IPS-15b (cell line): ENCODE measurements around the gene SPIB.

ENCODE experiments used
- H3K27me3 ChIP-seq: one replicate; pipeline ENCODE4 v1.6.1; 2013; ENCODE audit warnings: low read length; ENCODE audit not compliant: control insufficient read depth, insufficient read depth
- H3K36me3 ChIP-seq: one replicate; pipeline ENCODE4 v1.6.1; 2013; ENCODE audit warnings: low read length; ENCODE audit not compliant: control insufficient read depth, insufficient read depth
- H3K4me1 ChIP-seq: one replicate; pipeline ENCODE4 v1.6.1; 2013; ENCODE audit warnings: mild to moderate bottlenecking, low read length; ENCODE audit not compliant: control insufficient read depth, insufficient read depth
- H3K4me3 ChIP-seq: one replicate; pipeline ENCODE4 v1.5.1; 2013; ENCODE audit warnings: low read depth, low read length
- H3K9ac ChIP-seq: one replicate; pipeline ENCODE4 v1.6.1; 2013; ENCODE audit warnings: low read depth, mild to moderate bottlenecking, low read length
- H3K9me3 ChIP-seq: one replicate; pipeline ENCODE4 v1.6.1; 2013; ENCODE audit warnings: mild to moderate bottlenecking, low read length; ENCODE audit not compliant: control insufficient read depth, insufficient read depth

The SPIB gene

GRCh38 chr19:50394017-50394416, 24.7 kb upstream of the SPIB start:
- no peak overlapping the region for H3K9ac ChIP-seq
- H3K9me3 ChIP-seq = no peaks in the 10 kb centered on the region
- H3K27me3 ChIP-seq = no peaks in the 10 kb centered on the region
- H3K36me3 ChIP-seq = peaks cover 14% of the 10 kb centered on the region
- no peaks in the 10 kb centered on the region for H3K4me1 ChIP-seq
- no peak overlapping the region for H3K4me3 ChIP-seq

GRCh38 chr19:50398675-50399367, 19.9 kb upstream of the SPIB start:
- H3K4me3 ChIP-seq = no peak overlapping the region
- H3K9ac ChIP-seq = no peak overlapping the region
- no peaks in the 10 kb centered on the region for H3K4me1 ChIP-seq
- H3K36me3 ChIP-seq = peaks cover 33% of the 10 kb centered on the region
- H3K9me3 ChIP-seq = no peaks in the 10 kb centered on the region
- no peaks in the 10 kb centered on the region for H3K27me3 ChIP-seq

- Histone ChIP-seq H3K36me3 (peaks cover 33% of the 10 kb centered on the region), H3K4me3 (no peak overlapping the region), H3K27me3 (no peaks in the 10 kb centered on the region), H3K4me1 (no peaks in the 10 kb centered on the region), H3K9me3 (no peaks in the 10 kb centered on the region), H3K9ac (no peak overlapping the region)
Observed at GRCh38 chr19:50399368-50399745, 19.4 kb upstream of the SPIB start.

- no peaks in the 10 kb centered on the region for H3K4me1 ChIP-seq
- H3K4me3 ChIP-seq = no peak overlapping the region
- peaks cover 51% of the 10 kb centered on the region for H3K36me3 ChIP-seq
- H3K9me3 ChIP-seq = no peaks in the 10 kb centered on the region
- no peak overlapping the region for H3K9ac ChIP-seq
- no peaks in the 10 kb centered on the region for H3K27me3 ChIP-seq
Observed at GRCh38 chr19:50401605-50402450, 16.9 kb upstream of the SPIB start.

GRCh38 chr19:50402544-50403301, 16.0 kb upstream of the SPIB start:
- no peak overlapping the region for H3K9ac ChIP-seq
- no peak overlapping the region for H3K4me3 ChIP-seq
- no peaks in the 10 kb centered on the region for H3K27me3 ChIP-seq
- H3K9me3 ChIP-seq = no peaks in the 10 kb centered on the region
- peaks cover 54% of the 10 kb centered on the region for H3K36me3 ChIP-seq
- H3K4me1 ChIP-seq = no peaks in the 10 kb centered on the region

GRCh38 chr19:50406156-50406820, 12.4 kb upstream of the SPIB start:
- H3K9ac ChIP-seq = no peak overlapping the region
- no peak overlapping the region for H3K4me3 ChIP-seq
- H3K4me1 ChIP-seq = no peaks in the 10 kb centered on the region
- H3K27me3 ChIP-seq = no peaks in the 10 kb centered on the region
- no peaks in the 10 kb centered on the region for H3K9me3 ChIP-seq
- H3K36me3 ChIP-seq = peaks cover 65% of the 10 kb centered on the region

GRCh38 chr19:50406829-50407228, 11.9 kb upstream of the SPIB start:
- no peaks in the 10 kb centered on the region for H3K27me3 ChIP-seq
- no peak overlapping the region for H3K9ac ChIP-seq
- H3K4me3 ChIP-seq = no peak overlapping the region
- no peaks in the 10 kb centered on the region for H3K9me3 ChIP-seq
- H3K36me3 ChIP-seq = peaks cover 63% of the 10 kb centered on the region
- no peaks in the 10 kb centered on the region for H3K4me1 ChIP-seq

GRCh38 chr19:50409347-50409746, 9.4 kb upstream of the SPIB start:
- Histone ChIP-seq H3K9me3 (no peaks in the 10 kb centered on the region), H3K36me3 (peaks cover 49% of the 10 kb centered on the region)

GRCh38 chr19:50410109-50410508, 8.6 kb upstream of the SPIB start:
- Histone ChIP-seq H3K36me3 (peaks cover 48% of the 10 kb centered on the region), H3K9me3 (no peaks in the 10 kb centered on the region), H3K4me1 (no peaks in the 10 kb centered on the region), H3K9ac (no peak overlapping the region), H3K27me3 (no peaks in the 10 kb centered on the region), H3K4me3 (no peak overlapping the region)

More at GRCh38 chr19:50409347-50409746, 9.4 kb upstream of the SPIB start:
- Histone ChIP-seq H3K4me1 (no peaks in the 10 kb centered on the region), H3K4me3 (no peak overlapping the region), H3K27me3 (no peaks in the 10 kb centered on the region), H3K9ac (no peak overlapping the region)

GRCh38 chr19:50412419-50412818, 6.3 kb upstream of the SPIB start:
- no peak overlapping the region for H3K9ac ChIP-seq
- H3K36me3 ChIP-seq = peaks cover 31% of the 10 kb centered on the region

GRCh38 chr19:50413096-50413495, 5.6 kb upstream of the SPIB start:
- no peak overlapping the region for H3K4me3 ChIP-seq
- no peaks in the 10 kb centered on the region for H3K27me3 ChIP-seq
- peaks cover 31% of the 10 kb centered on the region for H3K36me3 ChIP-seq
- H3K9ac ChIP-seq = no peak overlapping the region
- H3K9me3 ChIP-seq = no peaks in the 10 kb centered on the region
- H3K4me1 ChIP-seq = no peaks in the 10 kb centered on the region

More at GRCh38 chr19:50412419-50412818, 6.3 kb upstream of the SPIB start:
- Histone ChIP-seq H3K9me3 (no peaks in the 10 kb centered on the region), H3K27me3 (no peaks in the 10 kb centered on the region), H3K4me3 (no peak overlapping the region), H3K4me1 (no peaks in the 10 kb centered on the region)
